Retinal pigment epithelial cell (primary cell): ENCODE measurements around the gene TNP1.

Experiments
- DNase-seq: peaks from one replicate; pipeline ENCODE4 v3.0.0-alpha.2; 2010; ENCODE audit warnings: low read depth
- H3K4me3 ChIP-seq: 2 replicates; pipeline ENCODE4 v1.5.1; 2011; ENCODE audit warnings: mild to moderate bottlenecking, low read length, control low read depth, moderate library complexity
- TF ChIP-seq, protein P1 (sequence below): conservative IDR thresholded peaks from 2 replicates; pipeline ENCODE4 v1.5.1; 2011; ENCODE audit warnings: low read depth, low read length, control low read depth, inconsistent platforms

The TNP1 gene

DNA sequence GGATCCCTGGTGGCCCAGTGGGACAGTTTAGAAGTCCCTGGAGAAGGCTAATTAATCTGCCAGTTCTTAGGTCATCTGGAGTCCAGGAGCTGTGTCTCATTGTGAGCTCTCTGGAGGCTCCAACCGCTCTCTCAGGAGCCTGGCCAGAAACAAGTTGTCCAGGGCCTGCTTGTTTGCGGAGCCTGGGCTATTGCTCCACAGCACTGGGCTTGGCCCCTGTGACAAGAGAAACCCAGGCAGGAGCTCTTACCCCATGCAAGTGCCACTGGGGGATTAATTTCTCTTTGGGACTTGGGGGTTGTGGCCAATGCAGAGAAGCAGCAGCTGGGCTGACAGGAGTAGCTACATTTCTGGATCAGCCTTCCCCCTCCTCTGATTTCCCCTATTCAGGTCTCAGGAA lies 24.5 kb upstream of the TNP1 start:
- no peak for DNase-seq
- no peak overlapping the region for H3K4me3 ChIP-seq
- TF ChIP-seq, protein P1, sequence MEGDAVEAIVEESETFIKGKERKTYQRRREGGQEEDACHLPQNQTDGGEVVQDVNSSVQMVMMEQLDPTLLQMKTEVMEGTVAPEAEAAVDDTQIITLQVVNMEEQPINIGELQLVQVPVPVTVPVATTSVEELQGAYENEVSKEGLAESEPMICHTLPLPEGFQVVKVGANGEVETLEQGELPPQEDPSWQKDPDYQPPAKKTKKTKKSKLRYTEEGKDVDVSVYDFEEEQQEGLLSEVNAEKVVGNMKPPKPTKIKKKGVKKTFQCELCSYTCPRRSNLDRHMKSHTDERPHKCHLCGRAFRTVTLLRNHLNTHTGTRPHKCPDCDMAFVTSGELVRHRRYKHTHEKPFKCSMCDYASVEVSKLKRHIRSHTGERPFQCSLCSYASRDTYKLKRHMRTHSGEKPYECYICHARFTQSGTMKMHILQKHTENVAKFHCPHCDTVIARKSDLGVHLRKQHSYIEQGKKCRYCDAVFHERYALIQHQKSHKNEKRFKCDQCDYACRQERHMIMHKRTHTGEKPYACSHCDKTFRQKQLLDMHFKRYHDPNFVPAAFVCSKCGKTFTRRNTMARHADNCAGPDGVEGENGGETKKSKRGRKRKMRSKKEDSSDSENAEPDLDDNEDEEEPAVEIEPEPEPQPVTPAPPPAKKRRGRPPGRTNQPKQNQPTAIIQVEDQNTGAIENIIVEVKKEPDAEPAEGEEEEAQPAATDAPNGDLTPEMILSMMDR: no peak

DNA sequence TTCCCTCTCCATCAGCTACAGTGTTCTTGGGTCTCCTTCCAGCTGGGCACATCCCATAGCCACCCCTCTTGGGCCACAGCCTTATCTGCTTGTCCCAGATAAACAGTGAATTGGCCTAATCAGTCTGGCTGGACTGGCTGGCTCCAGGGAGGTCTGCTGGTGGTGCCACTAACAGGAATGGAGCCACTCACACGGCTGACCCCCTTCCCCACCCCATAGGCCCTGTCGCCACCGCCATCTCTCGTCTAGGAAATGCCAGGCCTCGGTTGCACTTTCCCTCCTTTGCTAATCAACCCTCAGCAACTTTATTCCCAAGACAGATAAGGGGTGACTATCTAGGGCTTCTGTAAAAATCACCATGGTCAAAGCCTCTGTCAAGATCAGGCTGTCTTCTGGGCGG lies 23.0 kb upstream of the TNP1 start:
- TF ChIP-seq, protein P1: no peak
- no peak for DNase-seq
- no peak overlapping the region for H3K4me3 ChIP-seq

DNA sequence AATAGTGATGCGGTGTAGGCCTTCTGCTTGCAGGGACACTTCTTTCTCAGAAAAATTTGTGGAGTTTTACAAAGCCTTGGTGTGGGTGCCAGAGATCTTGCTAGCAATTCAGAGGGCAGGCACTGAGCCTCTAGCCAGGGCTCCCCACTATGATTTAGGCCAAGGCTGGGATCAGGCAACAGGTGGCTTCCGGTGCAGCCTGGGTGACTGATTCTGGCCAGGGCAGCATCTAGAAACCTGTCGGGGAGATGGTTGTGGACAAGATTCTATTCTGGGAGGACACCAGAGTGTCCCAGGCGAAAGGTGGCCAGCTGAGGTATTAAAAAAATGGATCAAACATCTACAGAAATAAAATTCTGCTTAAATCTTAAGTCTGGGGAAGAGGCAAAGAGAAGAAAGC lies 21.5 kb upstream of the TNP1 start:
- no peak for DNase-seq
- no peak overlapping the region for H3K4me3 ChIP-seq
- TF ChIP-seq, protein P1: no peak

DNA sequence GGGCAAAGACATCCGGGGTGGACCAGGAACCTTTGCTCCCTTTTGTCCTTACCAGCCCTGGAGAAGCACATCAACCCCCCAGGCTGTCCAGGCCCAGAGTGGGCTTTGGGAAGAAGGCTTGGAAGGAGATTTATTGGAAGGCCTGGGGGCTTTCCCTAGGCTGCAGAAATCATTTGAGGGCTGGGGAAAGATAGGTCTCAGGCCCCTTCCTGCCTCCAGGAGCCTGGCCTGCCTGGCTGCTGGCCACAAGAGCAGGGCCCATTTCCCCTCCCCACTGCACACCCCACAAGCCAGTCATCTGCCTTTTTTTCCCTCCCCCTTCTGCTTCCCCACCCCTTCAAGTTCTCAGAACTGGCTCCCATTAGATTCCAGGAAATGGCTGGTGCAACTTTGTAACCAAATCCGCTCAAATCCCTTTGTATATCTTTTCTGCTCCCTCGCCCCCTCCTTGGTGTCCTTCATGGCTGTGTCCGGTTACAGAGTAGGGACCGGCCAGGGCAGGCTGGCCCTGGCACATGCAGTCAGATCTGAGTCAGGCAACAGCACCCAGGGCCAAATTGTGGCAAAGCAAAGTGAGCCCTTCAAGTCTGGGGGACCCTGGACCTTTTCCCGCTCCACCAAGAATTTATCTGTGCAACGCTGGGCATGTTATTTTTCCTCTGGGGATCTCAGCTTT lies 20.8 kb upstream of the TNP1 start:
- peak; percentile 24 for DNase-seq
- TF ChIP-seq, protein P1: no peak
- H3K4me3 ChIP-seq: no peak overlapping the region

DNA sequence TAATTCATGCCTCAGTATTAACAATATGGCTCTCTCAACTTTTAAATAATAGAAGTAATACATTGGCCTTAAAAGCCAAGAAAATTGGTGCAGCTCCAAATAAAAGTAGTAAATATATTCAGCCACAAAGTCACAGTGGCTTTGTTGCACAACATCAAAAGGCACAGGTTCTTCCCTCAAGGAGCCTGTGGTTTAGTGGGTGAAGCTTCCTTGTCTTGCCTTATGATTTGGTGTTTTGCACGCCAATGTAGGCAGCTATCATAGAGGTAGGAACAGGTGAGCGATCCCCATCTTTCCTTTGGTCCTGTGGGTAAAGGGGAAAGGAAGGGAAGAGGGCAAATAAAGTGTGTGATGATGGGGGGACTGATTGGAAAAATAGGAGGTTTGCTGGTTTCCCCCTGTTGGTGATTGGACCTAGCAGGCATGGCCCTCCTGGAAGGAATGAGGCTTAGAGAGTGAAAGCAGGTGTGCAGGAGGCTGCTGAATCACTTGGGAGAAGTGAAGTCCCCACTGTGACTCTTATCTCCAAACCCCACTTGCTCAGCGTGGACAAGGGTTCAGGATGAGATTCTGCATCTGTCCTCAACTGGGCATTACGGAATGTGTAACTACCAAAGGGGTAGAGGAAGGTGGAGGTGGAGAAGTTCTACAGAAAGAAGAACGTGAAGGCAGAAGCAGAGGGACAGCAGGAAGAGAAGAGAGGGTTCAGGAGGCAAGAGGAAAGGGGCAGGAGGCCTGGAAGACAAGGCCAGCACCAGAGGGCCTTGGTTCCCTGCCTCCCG lies 20.1 kb upstream of the TNP1 start:
- no peak for DNase-seq
- TF ChIP-seq, protein P1: no peak
- no peak overlapping the region for H3K4me3 ChIP-seq

DNA sequence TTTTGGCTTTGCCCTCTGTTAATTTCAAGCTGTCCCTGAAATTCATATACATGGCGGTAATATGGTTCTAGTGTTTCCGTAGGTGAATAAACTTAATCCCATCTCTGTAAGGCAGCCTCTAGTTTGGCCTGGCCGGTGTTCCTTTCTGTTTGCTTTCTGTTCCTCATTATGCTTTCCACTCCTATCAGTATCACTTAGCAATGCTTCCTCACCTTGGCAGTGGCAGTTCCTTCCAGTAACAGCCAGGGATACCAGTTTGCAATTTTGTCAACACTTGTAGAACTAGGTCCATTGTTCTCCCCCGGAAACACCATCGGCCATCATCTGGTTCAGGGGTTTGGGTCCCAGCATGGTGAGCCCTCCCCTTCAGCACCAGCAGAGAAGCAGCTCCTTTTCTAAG lies 18.2 kb upstream of the TNP1 start:
- TF ChIP-seq, protein P1: no peak
- no peak for DNase-seq

DNA sequence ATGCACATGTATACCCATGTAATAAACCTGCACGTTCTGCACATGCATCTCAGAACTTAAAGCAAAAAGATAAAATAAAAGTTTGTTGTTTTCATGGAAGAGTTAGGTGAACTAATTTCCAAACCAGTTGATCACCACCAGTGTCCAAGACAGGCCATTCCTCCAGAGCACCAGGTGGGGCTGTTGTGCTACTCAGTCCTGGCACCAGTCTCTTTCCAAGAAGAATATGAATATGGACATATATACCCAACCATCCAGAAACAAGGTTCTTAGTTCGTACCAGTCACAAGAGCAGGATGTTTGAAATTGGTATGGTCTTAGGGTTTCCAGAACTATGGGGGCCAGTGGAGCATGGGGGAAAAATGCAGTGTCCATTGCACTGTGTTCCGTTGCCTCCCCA lies 17.2 kb upstream of the TNP1 start:
- no peak overlapping the region for H3K4me3 ChIP-seq
- no peak for DNase-seq
- TF ChIP-seq, protein P1: peak; percentile 16

More for the DNA sequence above, 18.2 kb upstream of the TNP1 start:
- H3K4me3 ChIP-seq: no peak overlapping the region
